ENCODE data around the gene TLCD3B.

DNA sequence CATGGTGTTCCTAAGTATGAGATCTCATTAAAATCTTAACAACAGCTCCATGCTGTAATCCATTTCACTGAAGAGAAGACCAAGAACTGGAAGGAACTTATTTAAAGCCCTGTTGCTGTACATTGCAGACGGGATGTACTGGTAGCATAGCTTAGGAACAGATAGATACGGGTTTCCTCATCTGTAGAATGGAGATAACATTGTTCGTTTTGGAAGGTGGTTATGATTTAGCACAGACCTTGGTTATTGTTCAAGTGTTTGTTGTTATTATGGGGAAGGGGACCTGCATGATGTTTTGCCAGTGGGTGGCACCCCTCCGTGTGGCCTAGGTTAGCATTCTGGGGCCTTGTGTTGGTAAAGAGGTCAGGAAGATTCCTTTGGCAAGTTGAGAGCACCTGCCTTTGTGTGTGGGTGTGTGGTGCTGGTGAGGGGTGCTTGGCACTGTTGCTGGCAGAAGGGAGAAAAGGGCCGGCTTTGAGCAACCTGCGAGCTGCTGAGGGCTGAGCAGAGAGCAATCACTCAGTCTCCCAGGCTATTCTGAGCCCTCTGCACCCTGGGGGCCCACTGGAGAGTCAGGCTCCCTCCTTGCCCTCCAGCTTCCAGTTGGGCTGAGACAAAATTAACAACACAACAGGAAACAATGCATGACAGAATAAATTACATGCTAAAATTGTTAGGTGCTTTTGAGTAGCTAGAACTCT lies 55.1 kb downstream of the TLCD3B start:
- TF ChIP-seq POLR2A (IDR thresholded peaks at IDR 0.05; ENCODE audit: low read length) = no peak
- no peak for TF ChIP-seq GATA1 (IDR thresholded peaks at IDR 0.05; ENCODE audit: low read depth, low read length)

Data from erythroblast (primary cell).